Panc1 (cell line): ENCODE measurements around the gene UROS. TPM values are rescaled to one million over a fixed set of nuclear protein-coding genes. Genes with fewer than 3 reads are reported as not detected.

Experiments
- ATAC-seq: fragments of 200-7000 bp; cut with Tn5 transposase; 2 replicates; pipeline ENCODE4 v1.9.1; 2020; ENCODE audit warnings: mild to moderate bottlenecking, moderate library complexity
- BruUV-seq: library from RNA; stranded (reverse); fragments of 400-500 nt; replicated peaks from 2 replicates; lab custom pipeline; 2021; lab: Mats Ljungman, UMichigan
- CTCF ChIA-PET: fragments of 300-600 bp; sonication (Branson Sonifier 250); formaldehyde crosslinking; loops from one replicate; lab custom pipeline; 2022; ENCODE audit warnings: antibody characterized with exemption; lab: Charles Lee
- POLR2A ChIA-PET: fragments of 300-600 bp; sonication (Branson Sonifier 250); formaldehyde crosslinking; loops from one replicate; lab custom pipeline; 2022; ENCODE audit warnings: antibody characterized with exemption; lab: Charles Lee
- DNase-seq: peaks from one replicate; pipeline ENCODE4 v3.0.0-alpha.2; 2010; ENCODE audit warnings: low read depth, low spot score
- H3K27ac ChIP-seq: 2 replicates; pipeline ENCODE4 v1.5.1; 2011; ENCODE audit warnings: mild to moderate bottlenecking, low read length, inconsistent platforms
- H3K27me3 ChIP-seq: fragments of 200-500 bp; sonication (Bioruptor generic); 2 replicates; pipeline ENCODE4 v1.6.0; 2014; ENCODE audit warnings: low read length, inconsistent platforms; ENCODE audit not compliant: control insufficient read depth, insufficient read depth
- H3K36me3 ChIP-seq: fragments of 200-500 bp; sonication (Bioruptor generic); 2 replicates; pipeline ENCODE4 v1.5.1; 2014; ENCODE audit warnings: inconsistent platforms, mild to moderate bottlenecking, low read length, moderate library complexity; ENCODE audit not compliant: control insufficient read depth, insufficient read depth
- H3K4me1 ChIP-seq: 2 replicates; pipeline ENCODE4 v1.5.1; 2011; ENCODE audit warnings: inconsistent platforms, mild to moderate bottlenecking, low read length, moderate library complexity; ENCODE audit not compliant: control insufficient read depth, insufficient read depth
- H3K4me3 ChIP-seq, 2 experiments: 2 replicates each; pipeline ENCODE4 v1.5.1; 2011 to 2012; ENCODE audit warnings: low read depth in 2 of 2, low read length in 2 of 2, mild to moderate bottlenecking in 2 of 2, inconsistent platforms in 1 of 2, moderate library complexity in 1 of 2
- H3K9me3 ChIP-seq: fragments of 200-500 bp; sonication (Bioruptor generic); 2 replicates; pipeline ENCODE4 v1.5.1; 2014; ENCODE audit warnings: low read depth, mild to moderate bottlenecking, inconsistent platforms, low read length, moderate library complexity; ENCODE audit not compliant: control insufficient read depth, insufficient read depth
- POLR2AphosphoS5 ChIP-seq: IDR thresholded peaks from 2 replicates; pipeline ENCODE4 v1.6.1; 2012; ENCODE audit warnings: mild to moderate bottlenecking, low read depth, low read length, moderate library complexity
- SIN3A ChIP-seq: IDR thresholded peaks from 2 replicates; pipeline ENCODE4 v1.6.1; 2012; ENCODE audit warnings: low read depth, mild to moderate bottlenecking, low read length, moderate library complexity, borderline replicate concordance; ENCODE audit not compliant: insufficient read depth
- TCF7L2 ChIP-seq: IDR thresholded peaks from 2 replicates; pipeline ENCODE4 v1.6.1; 2011; ENCODE audit warnings: mild to moderate bottlenecking, low read depth, low read length, inconsistent platforms
- in situ Hi-C: cut with HindIII; loops from 2 replicates; pipeline ENCODE4 v1.10.0; 2016; ENCODE audit warnings: low sequenced_read_pairs, low pct_unique_long_range_greater_than_20kb
- intact Hi-C: fragments of 100-400 bp; cut with micrococcal nuclease; formaldehyde crosslinking; loops from one replicate; pipeline ENCODE4 v1.10.0; 2022; ENCODE audit not compliant: unreplicated experiment
- total RNA-seq: library from RNA; stranded (reverse); gene quantifications from one replicate; pipeline ENCODE4 v1.2.1, GENCODE V29; 2021; ENCODE audit not compliant: unreplicated experiment
- TF ChIP-seq, protein P1 (sequence below), 2 experiments: IDR thresholded peaks; 2 replicates each; pipeline ENCODE4 v1.6.1; 2011 to 2012; ENCODE audit warnings: low read depth in 2 of 2, control low read depth in 1 of 2, low read length in 1 of 2, mild to moderate bottlenecking in 1 of 2, moderate library complexity in 1 of 2; ENCODE audit not compliant: insufficient read depth in 1 of 2
- TF ChIP-seq, protein P2 (sequence below): fragments of 450-650 bp; IDR thresholded peaks from 2 replicates; pipeline ENCODE4 v1.5.1; 2017; ENCODE audit warnings: mild to moderate bottlenecking

UROS gene
- total RNA-seq, 1 experiment from 2014 or later: 103 TPM

- DNase-seq (no peak), ATAC-seq (no peak)
- no TSS peak for BruUV-seq
- no peaks in the 10 kb centered on the region for H3K9me3 ChIP-seq
- no peak overlapping the region for H3K4me3 ChIP-seq
- H3K4me1 ChIP-seq: no peaks in the 10 kb centered on the region
- intact Hi-C loops: no loop called here
- TF ChIP-seq TCF7L2 (no peak), POLR2AphosphoS5 (no peak), SIN3A (no peak)
- TF ChIP-seq, protein P1, sequence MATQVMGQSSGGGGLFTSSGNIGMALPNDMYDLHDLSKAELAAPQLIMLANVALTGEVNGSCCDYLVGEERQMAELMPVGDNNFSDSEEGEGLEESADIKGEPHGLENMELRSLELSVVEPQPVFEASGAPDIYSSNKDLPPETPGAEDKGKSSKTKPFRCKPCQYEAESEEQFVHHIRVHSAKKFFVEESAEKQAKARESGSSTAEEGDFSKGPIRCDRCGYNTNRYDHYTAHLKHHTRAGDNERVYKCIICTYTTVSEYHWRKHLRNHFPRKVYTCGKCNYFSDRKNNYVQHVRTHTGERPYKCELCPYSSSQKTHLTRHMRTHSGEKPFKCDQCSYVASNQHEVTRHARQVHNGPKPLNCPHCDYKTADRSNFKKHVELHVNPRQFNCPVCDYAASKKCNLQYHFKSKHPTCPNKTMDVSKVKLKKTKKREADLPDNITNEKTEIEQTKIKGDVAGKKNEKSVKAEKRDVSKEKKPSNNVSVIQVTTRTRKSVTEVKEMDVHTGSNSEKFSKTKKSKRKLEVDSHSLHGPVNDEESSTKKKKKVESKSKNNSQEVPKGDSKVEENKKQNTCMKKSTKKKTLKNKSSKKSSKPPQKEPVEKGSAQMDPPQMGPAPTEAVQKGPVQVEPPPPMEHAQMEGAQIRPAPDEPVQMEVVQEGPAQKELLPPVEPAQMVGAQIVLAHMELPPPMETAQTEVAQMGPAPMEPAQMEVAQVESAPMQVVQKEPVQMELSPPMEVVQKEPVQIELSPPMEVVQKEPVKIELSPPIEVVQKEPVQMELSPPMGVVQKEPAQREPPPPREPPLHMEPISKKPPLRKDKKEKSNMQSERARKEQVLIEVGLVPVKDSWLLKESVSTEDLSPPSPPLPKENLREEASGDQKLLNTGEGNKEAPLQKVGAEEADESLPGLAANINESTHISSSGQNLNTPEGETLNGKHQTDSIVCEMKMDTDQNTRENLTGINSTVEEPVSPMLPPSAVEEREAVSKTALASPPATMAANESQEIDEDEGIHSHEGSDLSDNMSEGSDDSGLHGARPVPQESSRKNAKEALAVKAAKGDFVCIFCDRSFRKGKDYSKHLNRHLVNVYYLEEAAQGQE (IDR thresholded peaks at IDR 0.05; ENCODE audit: insufficient read depth in 1 of 2, low read depth in 2 of 2, low read length in 1 of 2): no peak
- TF ChIP-seq, protein P2, sequence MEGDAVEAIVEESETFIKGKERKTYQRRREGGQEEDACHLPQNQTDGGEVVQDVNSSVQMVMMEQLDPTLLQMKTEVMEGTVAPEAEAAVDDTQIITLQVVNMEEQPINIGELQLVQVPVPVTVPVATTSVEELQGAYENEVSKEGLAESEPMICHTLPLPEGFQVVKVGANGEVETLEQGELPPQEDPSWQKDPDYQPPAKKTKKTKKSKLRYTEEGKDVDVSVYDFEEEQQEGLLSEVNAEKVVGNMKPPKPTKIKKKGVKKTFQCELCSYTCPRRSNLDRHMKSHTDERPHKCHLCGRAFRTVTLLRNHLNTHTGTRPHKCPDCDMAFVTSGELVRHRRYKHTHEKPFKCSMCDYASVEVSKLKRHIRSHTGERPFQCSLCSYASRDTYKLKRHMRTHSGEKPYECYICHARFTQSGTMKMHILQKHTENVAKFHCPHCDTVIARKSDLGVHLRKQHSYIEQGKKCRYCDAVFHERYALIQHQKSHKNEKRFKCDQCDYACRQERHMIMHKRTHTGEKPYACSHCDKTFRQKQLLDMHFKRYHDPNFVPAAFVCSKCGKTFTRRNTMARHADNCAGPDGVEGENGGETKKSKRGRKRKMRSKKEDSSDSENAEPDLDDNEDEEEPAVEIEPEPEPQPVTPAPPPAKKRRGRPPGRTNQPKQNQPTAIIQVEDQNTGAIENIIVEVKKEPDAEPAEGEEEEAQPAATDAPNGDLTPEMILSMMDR: no peak
- no peak overlapping the region for H3K27ac ChIP-seq
- in situ Hi-C loops: no loop called here
- H3K36me3 ChIP-seq: no peaks in the 10 kb centered on the region
- POLR2A ChIA-PET: no interaction called here
- CTCF ChIA-PET: no interaction called here
- no peaks in the 10 kb centered on the region for H3K27me3 ChIP-seq
These were observed 39.6 kb downstream of the UROS start for GRCh38 chr10:125783408-125783807.

DNA sequence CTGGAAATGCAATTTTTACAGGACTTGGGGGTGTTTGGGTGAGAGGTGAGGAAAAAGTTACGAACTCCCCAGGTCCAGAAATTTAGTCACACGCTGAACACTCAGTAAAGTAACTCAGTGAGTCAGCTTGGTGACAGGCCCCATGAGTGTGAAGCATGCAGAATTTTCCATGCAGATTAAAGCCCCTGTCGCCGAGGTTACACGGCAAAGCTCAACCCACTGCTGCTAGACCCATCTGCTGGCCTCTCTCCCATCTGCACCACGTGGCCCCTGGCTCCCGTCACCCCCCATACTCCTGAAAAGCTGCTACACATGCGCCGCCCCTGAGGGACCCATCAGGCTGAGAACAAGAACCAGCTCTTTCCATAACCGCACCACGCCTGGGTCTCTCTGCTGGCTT, 40.4 kb downstream of the UROS start:
- in situ Hi-C loops: no loop called here
- CTCF ChIA-PET: no interaction called here

More for the DNA sequence above, 40.4 kb downstream of the UROS start:
- POLR2A ChIA-PET: no interaction called here
- intact Hi-C loops: no loop called here
- H3K4me1 ChIP-seq: no peaks in the 10 kb centered on the region
- no peak for DNase-seq
- H3K9me3 ChIP-seq: no peaks in the 10 kb centered on the region
- no peaks in the 10 kb centered on the region for H3K27me3 ChIP-seq
- H3K4me3 ChIP-seq: no peak overlapping the region
- no peak for ATAC-seq
- no TSS peak for BruUV-seq
- TF ChIP-seq, protein P1 (IDR thresholded peaks at IDR 0.05; ENCODE audit: insufficient read depth in 1 of 2, low read depth in 2 of 2, low read length in 1 of 2): no peak
- TF ChIP-seq, protein P2: no peak
- TF ChIP-seq TCF7L2: no peak
- no peak for TF ChIP-seq POLR2AphosphoS5
- TF ChIP-seq SIN3A: no peak
- H3K27ac ChIP-seq: no peak overlapping the region
- no peaks in the 10 kb centered on the region for H3K36me3 ChIP-seq
